ENCODE measurements around the gene SYNPR. TPM values are rescaled to one million over a fixed set of nuclear protein-coding genes. Genes with fewer than 3 reads are reported as not detected.

SYNPR gene
- total and polyA plus RNA-seq, 12 donors = 0.01 to 0.71 (median 0.43) TPM; not detected in 7

GRCh38 chr3:63578858-63579257 lies 300.8 kb downstream of the SYNPR start:
- Histone ChIP-seq H3K4me3 (no peak overlapping the region), H3K27me3 (no peaks in the 10 kb centered on the region), H3K27ac (no peak overlapping the region), H3K36me3 (no peaks in the 10 kb centered on the region), H3K4me1 (no peaks in the 10 kb centered on the region), H3K9me3 (no peaks in the 10 kb centered on the region)
- 26 to 37% methylated on average over 2 of the region's 2 CpGs for WGBS, 2 donors
- ATAC-seq (no peak), DNase-seq (no peak)
- TF ChIP-seq CTCF (IDR thresholded peaks at IDR 0.05) = no peak
- intact Hi-C loops (cut with DNase I) = no loop called here

- no peak for ATAC-seq
- no peak overlapping the region for H3K4me3 ChIP-seq
- H3K9me3 ChIP-seq = no peaks in the 10 kb centered on the region
- DNase-seq = no peak
- H3K36me3 ChIP-seq = no peaks in the 10 kb centered on the region
- no peaks in the 10 kb centered on the region for H3K27me3 ChIP-seq
- intact Hi-C loops (cut with DNase I) = no loop called here
- WGBS, 2 donors = 67 to 72% methylated on average over 2 of the region's 2 CpGs
- TF ChIP-seq CTCF (IDR thresholded peaks at IDR 0.05) = no peak
- H3K27ac ChIP-seq = no peak overlapping the region
- H3K4me1 ChIP-seq = no peaks in the 10 kb centered on the region
These were observed 302.0 kb downstream of the SYNPR start for GRCh38 chr3:63580151-63580550.

- intact Hi-C loops (cut with DNase I) = no loop called here
- H3K4me3 ChIP-seq = no peak overlapping the region
- H3K9me3 ChIP-seq = peaks cover 0 to under 1% (median 0%) of the 10 kb centered on the region in 11 donors
- WGBS, 2 donors = 90 to 92% methylated on average over 3 of the region's 3 CpGs
- no peak for TF ChIP-seq CTCF (IDR thresholded peaks at IDR 0.05)
- DNase-seq (no peak), ATAC-seq (no peak)
- H3K4me1 ChIP-seq = no peaks in the 10 kb centered on the region
- H3K36me3 ChIP-seq = no peaks in the 10 kb centered on the region
- H3K27ac ChIP-seq = no peak overlapping the region
- H3K27me3 ChIP-seq = no peaks in the 10 kb centered on the region
These were observed 304.9 kb downstream of the SYNPR start for GRCh38 chr3:63582943-63583500.

- no peak for DNase-seq
- Histone ChIP-seq H3K27me3 (no peaks in the 10 kb centered on the region), H3K36me3 (no peaks in the 10 kb centered on the region), H3K9me3 (peaks cover 0 to 13% (median 3%) of the 10 kb centered on the region in 11 donors), H3K4me3 (no peak overlapping the region), H3K4me1 (no peaks in the 10 kb centered on the region), H3K27ac (no peak overlapping the region)
- no peak for ATAC-seq
- intact Hi-C loops (cut with DNase I) = no loop called here
- no peak for TF ChIP-seq CTCF (IDR thresholded peaks at IDR 0.05)
- 86 to 96% methylated on average over 1 of the region's 1 CpG for WGBS, 2 donors
These were observed 306.6 kb downstream of the SYNPR start for GRCh38 chr3:63584681-63585080.

Data from heart right ventricle (tissue), 16 donors.